Thymus (tissue), 11 donors: ENCODE measurements around the gene TAX1BP3. TPM values are rescaled to one million over a fixed set of nuclear protein-coding genes. Genes with fewer than 3 reads are reported as not detected.

Experiments
- DNase-seq, 9 donors: peaks; one replicate each; pipeline ENCODE4 v3.0.0-alpha.2; 2013; ENCODE audit warnings: low spot score in 9 of 9, low read depth in 6 of 9, missing footprints in 1 of 9
- H3K27ac ChIP-seq, 2 donors: one replicate each; pipeline ENCODE4 v1.5.1; 2013; ENCODE audit warnings: control low read depth in 1 of 2, low read depth in 1 of 2, low read length in 1 of 2, mild to moderate bottlenecking in 1 of 2, moderate library complexity in 1 of 2
- H3K27me3 ChIP-seq, 2 donors: one replicate each; pipeline ENCODE4 v1.5.1; 2013; ENCODE audit warnings: low read length in 1 of 2; ENCODE audit not compliant: control insufficient read depth in 2 of 2, insufficient read depth in 1 of 2
- H3K36me3 ChIP-seq, 2 donors: one replicate each; pipeline ENCODE4 v1.5.1; 2013; ENCODE audit warnings: low read length in 1 of 2, mild to moderate bottlenecking in 1 of 2, moderate library complexity in 1 of 2; ENCODE audit not compliant: control insufficient read depth in 2 of 2, insufficient read depth in 2 of 2
- H3K4me1 ChIP-seq, 2 donors: one replicate each; pipeline ENCODE4 v1.5.1; 2013; ENCODE audit warnings: low read length in 2 of 2; ENCODE audit not compliant: control insufficient read depth in 2 of 2, insufficient read depth in 2 of 2
- H3K4me3 ChIP-seq, 2 donors: one replicate each; pipeline ENCODE4 v1.5.1; 2013; ENCODE audit warnings: low read length in 2 of 2, control low read depth in 1 of 2, mild to moderate bottlenecking in 1 of 2
- H3K9me3 ChIP-seq, 2 donors: one replicate each; pipeline ENCODE4 v1.5.1; 2013; ENCODE audit warnings: low read length in 1 of 2, mild to moderate bottlenecking in 1 of 2; ENCODE audit not compliant: control insufficient read depth in 2 of 2, insufficient read depth in 1 of 2
- WGBS: extraction: QIAGEN DNeasy Blood & Tissue Kit; methylation state at CpG from one replicate; pipeline ENCODE4 v1.1.7; 2013; 5-methylcytosine and 5-hydroxymethylcytosine counted together
- polyA plus RNA-seq: library from polyadenylated mRNA; stranded (reverse); fragments of 200-250 nt; gene quantifications from one replicate; pipeline ENCODE4 v1.2.3, GENCODE V29; 2013
- total RNA-seq: library from RNA; stranded (reverse); fragments of 120-200 nt; gene quantifications from one replicate; pipeline ENCODE4 v1.2.4, GENCODE V29; 2013
- donor health status: healthy.

TAX1BP3 gene
- total and polyA plus RNA-seq, 2 donors: 73.2 to 115 TPM

DNA sequence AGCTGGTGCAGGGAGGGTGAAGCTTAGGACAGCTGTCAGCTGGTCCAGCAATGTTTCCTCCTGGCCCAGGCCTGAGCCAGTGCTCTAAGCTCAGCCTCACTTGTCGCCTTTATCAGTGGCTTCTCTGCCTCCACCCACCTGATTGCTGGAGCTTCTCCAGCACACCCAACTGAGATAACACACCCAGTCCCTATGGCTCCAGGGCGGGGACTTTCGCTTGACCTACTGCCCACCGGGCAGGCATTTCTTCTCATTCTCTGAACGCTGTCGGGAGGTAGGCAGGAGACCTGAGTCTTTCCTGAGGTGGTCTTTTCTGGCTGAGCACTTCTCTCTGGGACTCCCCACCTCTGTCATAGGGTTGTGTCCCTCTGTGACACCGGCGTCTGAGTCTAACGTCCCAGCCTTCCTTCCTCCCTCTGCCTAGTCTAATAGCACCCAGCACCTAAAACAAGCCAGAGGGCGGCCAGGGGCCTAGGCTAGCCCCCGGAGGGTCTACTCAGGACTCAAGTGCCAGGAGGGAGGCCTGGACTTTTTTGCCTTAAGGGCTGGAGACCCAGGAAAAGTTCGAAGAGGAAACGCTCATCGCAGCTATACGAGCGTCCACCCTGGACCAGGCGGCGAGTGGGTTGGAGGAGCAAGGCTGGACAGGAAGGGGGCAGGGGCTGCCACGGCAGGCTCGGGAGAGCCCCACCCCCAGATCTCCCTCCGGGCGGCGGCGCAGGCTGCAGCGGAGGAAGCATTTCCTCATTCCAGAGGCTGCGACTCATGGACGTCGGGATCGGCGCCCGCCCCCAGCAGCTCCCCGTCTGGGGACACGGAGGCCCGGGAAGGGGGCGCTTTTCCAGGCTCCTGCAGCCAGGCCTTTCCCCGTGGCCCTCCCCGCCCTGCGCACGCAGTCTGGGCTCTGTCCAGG is 756 bp downstream of the TAX1BP3 start:
- Histone ChIP-seq H3K4me1 (peaks cover 13 to 34% of the 10 kb centered on the region in 2 donors), H3K9me3 (peaks cover 0 to 4% of the 10 kb centered on the region in 2 donors), H3K36me3 (peaks cover 20 to 36% of the 10 kb centered on the region in 2 donors), H3K4me3 (peak overlapping the region; percentile 94 to 100), H3K27me3 (no peaks in the 10 kb centered on the region), H3K27ac (peak overlapping the region; percentile 66 to 84)
- no peak for DNase-seq
- WGBS: 16% methylated on average over 39 of the region's 39 CpGs

DNA sequence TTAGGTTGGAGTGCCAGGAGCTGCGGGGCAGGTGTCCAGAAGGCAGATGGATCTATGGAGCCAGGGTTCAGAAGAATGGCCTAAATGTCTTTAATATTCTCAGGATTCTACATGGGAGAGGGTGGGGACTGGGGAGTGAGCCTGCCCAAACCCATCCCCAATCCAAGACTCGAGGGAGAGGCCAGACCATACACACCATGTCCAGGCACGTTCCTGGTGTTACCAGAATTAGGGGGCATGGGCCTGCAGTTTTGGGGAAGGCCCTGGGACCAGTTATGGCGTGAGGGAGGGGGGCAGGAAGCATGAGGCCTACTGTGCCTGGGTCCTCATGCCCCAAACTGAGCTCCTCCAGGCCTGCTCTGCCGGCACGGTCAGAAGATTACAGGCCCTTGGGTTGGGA is 1.9 kb downstream of the TAX1BP3 start:
- peaks cover 17 to 35% of the 10 kb centered on the region in 2 donors for H3K36me3 ChIP-seq
- H3K27me3 ChIP-seq: no peaks in the 10 kb centered on the region
- H3K27ac ChIP-seq: peak overlapping the region in 1 of 2 donors; percentile 1
- peaks cover 0 to 4% of the 10 kb centered on the region in 2 donors for H3K9me3 ChIP-seq
- DNase-seq: no peak
- H3K4me1 ChIP-seq: peaks cover 13 to 34% of the 10 kb centered on the region in 2 donors
- 95% methylated on average over 6 of the region's 6 CpGs for WGBS
- peak overlapping the region in 1 of 2 donors; percentile 25 for H3K4me3 ChIP-seq

DNA sequence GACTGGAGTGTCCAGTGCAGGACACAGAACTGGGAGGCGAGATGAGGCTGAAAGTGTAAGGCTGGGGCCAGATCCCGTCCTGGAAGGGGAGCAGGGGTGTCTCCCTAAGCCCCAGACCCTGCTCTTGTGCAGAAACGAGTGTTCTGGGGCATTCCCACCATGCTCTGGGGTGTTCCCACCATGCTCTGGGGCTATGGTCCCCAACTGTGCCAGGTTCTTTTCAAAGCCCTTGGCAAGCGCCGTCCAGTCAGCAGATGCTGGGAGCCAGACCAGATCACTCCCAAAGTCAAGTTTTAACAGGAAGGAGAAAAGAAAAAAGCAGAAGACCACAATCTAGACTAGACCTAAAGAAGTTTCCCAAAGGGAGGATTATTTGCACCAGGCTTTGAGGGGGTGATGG is 2.5 kb downstream of the TAX1BP3 start:
- peaks cover 13 to 34% of the 10 kb centered on the region in 2 donors for H3K4me1 ChIP-seq
- peak overlapping the region in 1 of 2 donors; percentile 25 for H3K4me3 ChIP-seq
- H3K9me3 ChIP-seq: peaks cover 0 to 4% of the 10 kb centered on the region in 2 donors

DNA sequence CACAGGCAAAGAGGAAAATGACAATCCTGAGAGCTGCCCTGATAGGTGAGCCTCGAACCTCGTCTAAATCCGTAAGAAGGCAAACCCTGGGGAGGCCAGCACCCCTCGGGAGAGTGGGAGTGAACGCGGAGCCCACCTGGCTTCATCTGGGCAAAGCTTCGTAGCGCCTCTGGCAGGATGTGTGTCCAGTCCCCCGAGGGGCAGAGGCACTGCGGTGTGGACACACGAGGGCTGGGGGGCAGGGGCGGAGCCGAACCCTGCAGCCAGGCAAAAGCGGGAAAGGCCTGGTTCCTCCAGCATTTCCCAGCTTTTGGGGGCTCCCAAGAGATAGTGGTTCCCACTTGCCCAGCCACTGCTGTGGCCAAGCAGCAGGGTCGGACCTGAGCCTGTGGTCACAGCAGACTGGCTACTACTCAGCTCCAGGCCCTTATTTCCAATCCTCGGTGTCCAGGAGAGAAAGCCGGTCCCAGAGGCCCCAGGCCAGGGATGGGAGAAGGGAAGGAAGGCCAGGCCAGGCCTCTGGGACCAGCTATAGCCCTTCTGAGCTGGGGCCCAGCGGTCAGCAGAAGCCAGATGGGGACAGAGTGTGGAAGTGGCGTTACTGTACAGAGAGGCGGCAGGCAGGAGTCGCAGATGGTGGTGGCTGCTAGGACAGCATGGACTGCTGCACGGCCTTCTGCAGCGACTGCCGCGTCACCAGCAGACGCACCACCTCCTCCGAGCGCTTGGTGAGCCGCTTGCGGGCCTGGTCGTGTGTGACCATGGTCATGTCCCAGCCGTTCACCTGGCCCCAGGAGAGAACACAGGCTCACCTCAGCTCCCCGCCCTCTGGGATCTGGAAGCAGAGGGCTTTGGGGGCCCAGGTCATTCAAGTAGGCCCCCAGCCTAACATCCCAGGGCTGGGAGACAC is 5.0 kb downstream of the TAX1BP3 start:
- H3K27me3 ChIP-seq: no peaks in the 10 kb centered on the region
- H3K9me3 ChIP-seq: peaks cover 0 to 4% of the 10 kb centered on the region in 2 donors
- WGBS: 95% methylated on average over 33 of the region's 33 CpGs
- no peak for DNase-seq
- no peak overlapping the region for H3K27ac ChIP-seq
- peaks cover 17 to 45% of the 10 kb centered on the region in 2 donors for H3K36me3 ChIP-seq
- no peak overlapping the region for H3K4me3 ChIP-seq
- H3K4me1 ChIP-seq: peaks cover 6 to 25% of the 10 kb centered on the region in 2 donors

More for the DNA sequence above, 2.5 kb downstream of the TAX1BP3 start:
- H3K27ac ChIP-seq: no peak overlapping the region
- 92% methylated on average over 5 of the region's 5 CpGs for WGBS
- DNase-seq: no peak
- peaks cover 17 to 41% of the 10 kb centered on the region in 2 donors for H3K36me3 ChIP-seq
- H3K27me3 ChIP-seq: no peaks in the 10 kb centered on the region

DNA sequence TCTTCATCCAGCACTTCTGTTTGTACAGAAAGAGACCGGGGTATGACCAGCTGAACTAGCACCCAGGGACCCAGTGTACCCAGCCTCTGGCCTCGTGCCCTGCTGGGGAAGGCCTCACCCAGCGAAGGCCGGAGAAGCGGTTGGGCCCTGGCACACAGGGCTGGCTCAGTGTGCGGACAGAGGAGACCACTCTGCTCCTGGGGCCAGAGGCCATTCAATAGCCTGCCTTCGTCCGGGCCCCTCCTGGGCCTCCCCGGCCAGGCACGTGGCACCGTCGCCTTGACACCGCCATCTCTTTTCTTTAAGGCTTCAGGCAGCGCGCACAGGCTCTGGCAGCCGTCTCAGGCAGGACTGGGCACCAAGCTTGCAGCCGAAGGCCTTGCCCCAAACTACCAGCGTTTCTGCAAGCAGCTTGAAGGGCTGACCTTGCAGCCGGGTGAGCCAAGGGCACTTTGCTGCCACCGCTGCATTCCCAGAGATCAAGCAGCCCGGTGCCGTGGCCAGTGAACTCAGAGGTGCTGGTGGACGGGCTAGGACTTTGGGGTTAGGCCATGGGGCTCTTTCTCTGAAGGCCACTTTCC is 8.0 kb downstream of the TAX1BP3 start:
- Histone ChIP-seq H3K36me3 (peaks cover 17 to 42% of the 10 kb centered on the region in 2 donors), H3K27me3 (no peaks in the 10 kb centered on the region), H3K4me1 (no peaks in the 10 kb centered on the region), H3K27ac (no peak overlapping the region), H3K4me3 (no peak overlapping the region), H3K9me3 (no peaks in the 10 kb centered on the region)
- 98% methylated on average over 23 of the region's 23 CpGs for WGBS
- no peak for DNase-seq

DNA sequence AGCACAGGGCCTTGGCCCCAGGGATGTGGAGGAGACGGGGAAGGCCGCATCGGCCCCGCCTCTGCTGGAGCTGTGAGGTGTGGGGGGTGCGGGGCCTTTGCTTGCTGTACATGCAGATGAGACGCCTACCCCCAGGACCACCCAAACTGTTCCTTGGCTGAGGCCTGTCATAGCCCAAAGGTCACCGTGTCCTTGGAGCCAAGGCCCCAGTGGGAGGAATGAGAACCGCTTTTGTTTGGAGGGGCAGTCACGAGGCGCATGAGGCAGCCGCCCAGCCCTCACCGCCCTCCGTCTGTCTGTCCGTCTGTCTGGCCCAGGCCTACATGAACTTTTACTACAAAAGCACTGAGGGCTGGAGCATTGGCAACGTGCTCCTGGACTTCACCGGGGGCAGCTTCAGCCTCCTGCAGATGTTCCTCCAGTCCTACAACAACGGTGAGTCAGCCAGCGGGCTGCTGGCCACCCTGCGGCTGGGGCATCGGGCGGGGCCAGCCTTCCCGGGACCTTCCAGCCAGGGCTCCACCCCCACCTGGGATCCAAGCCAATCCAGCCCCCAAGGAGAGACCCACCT is 8.8 kb downstream of the TAX1BP3 start:
- WGBS: 91% methylated on average over 22 of the region's 22 CpGs
- Histone ChIP-seq H3K4me1 (no peaks in the 10 kb centered on the region), H3K4me3 (no peak overlapping the region), H3K36me3 (peaks cover 17 to 37% of the 10 kb centered on the region in 2 donors), H3K27me3 (no peaks in the 10 kb centered on the region), H3K27ac (no peak overlapping the region), H3K9me3 (no peaks in the 10 kb centered on the region)
- no peak for DNase-seq

DNA sequence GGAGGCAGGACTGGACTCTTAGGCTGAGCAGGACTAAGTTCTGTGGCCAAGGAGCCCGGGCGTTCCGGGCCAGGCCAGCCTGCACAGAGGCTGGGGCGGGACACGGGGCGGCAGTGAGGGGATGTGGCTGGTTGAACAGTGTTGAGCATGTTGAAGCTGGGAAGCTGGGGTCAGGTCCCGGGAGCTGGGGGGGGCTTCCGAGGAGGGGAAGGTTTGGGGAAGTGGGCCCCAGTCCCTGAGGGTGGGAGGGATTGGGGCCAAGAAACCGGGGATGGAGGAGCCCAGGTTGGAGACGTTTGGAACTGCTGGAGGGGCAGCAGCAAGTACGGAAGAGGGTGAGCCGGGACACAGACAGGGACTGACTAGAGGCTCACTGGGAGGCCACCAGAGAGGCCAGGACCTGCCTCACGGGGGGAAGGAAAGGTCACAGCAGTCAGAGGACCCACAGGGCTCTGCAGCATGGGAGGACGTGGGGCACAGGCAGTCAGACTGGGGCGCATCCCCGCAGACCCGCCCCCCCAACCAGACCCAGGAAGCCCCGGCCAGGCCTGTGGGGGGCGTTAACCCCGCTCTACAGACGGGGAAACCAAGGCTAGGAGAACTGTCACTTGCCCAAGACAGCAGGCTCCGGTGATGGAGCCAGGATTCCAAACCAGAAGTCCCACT is 9.5 kb downstream of the TAX1BP3 start:
- 90% methylated on average over 22 of the region's 22 CpGs for WGBS
- DNase-seq: no peak
- no peaks in the 10 kb centered on the region for H3K4me1 ChIP-seq
- peaks cover 10 to 30% of the 10 kb centered on the region in 2 donors for H3K36me3 ChIP-seq
- no peaks in the 10 kb centered on the region for H3K9me3 ChIP-seq
- no peak overlapping the region for H3K4me3 ChIP-seq
- H3K27ac ChIP-seq: no peak overlapping the region
- no peaks in the 10 kb centered on the region for H3K27me3 ChIP-seq
